Head of caudate nucleus (tissue), 42 donors: ENCODE results near the gene BFAR.
"Not testable (repeated sequence)": the region's sequence is repeated elsewhere in the genome, so short reads cannot be mapped to it uniquely, and the experiment has no call there.

Experiments
- DNase-seq, 42 donors: peaks; one replicate each; pipeline versions ENCODE4 v3.0.0 to v3.0.0-alpha.2; 2020 to 2021; ENCODE audit warnings: mixed read lengths in 7 of 42
- intact Hi-C: fragments of 100-400 bp; cut with DNase I; formaldehyde crosslinking; loops from one replicate; pipeline ENCODE4 v1.15.0; 2022

BFAR gene

GRCh38 chr16:14634389-14634725 lies 1.6 kb downstream of the BFAR start:
- no peak for DNase-seq
- intact Hi-C loops = no loop called here

- DNase-seq = no peak
- intact Hi-C loops = no loop called here
Measured at GRCh38 chr16:14635395-14636165, 2.8 kb downstream of the BFAR start.

GRCh38 chr16:14636179-14636950 lies 3.6 kb downstream of the BFAR start:
- not testable (repeated sequence) for DNase-seq

GRCh38 chr16:14636951-14637240 lies 4.1 kb downstream of the BFAR start:
- DNase-seq, intact Hi-C loops: not testable (repeated sequence)

More at GRCh38 chr16:14636179-14636950, 3.6 kb downstream of the BFAR start:
- intact Hi-C loops = not testable (repeated sequence)

GRCh38 chr16:14640538-14640937 lies 7.8 kb downstream of the BFAR start:
- intact Hi-C loops = no loop called here
- no peak for DNase-seq

GRCh38 chr16:14641206-14641605 lies 8.5 kb downstream of the BFAR start:
- intact Hi-C loops = no loop called here
- no peak for DNase-seq

GRCh38 chr16:14641926-14642325 lies 9.2 kb downstream of the BFAR start:
- DNase-seq = peak in 10 of 42 donors; percentile 4 to 52 (median 28)
- intact Hi-C loops = no loop called here

- no peak for DNase-seq
- intact Hi-C loops = no loop called here
Measured at GRCh38 chr16:14649816-14650215, 17.1 kb downstream of the BFAR start.

- no peak for DNase-seq
- intact Hi-C loops = no loop called here
Measured at GRCh38 chr16:14650629-14651028, 17.9 kb downstream of the BFAR start.

- peak in 32 of 42 donors; percentile 20 to 83 (median 48) for DNase-seq
- intact Hi-C loops = no loop called here
Measured at GRCh38 chr16:14652726-14653125, 20.0 kb downstream of the BFAR start.

GRCh38 chr16:14658063-14658462 lies 25.3 kb downstream of the BFAR start:
- peak in 31 of 42 donors; percentile 2 to 75 (median 36) for DNase-seq
- intact Hi-C loops = no loop called here

GRCh38 chr16:14667347-14668266 lies 34.9 kb downstream of the BFAR start:
- DNase-seq = peak in 7 of 42 donors; percentile 9 to 41 (median 11)
- intact Hi-C loops = no loop called here

- intact Hi-C loops = no loop called here
- DNase-seq = no peak
Measured at GRCh38 chr16:14668556-14669223, 35.9 kb downstream of the BFAR start.

GRCh38 chr16:14669776-14670175 lies 37.0 kb downstream of the BFAR start:
- peak in 4 of 42 donors; percentile 5 to 17 (median 7) for DNase-seq
- intact Hi-C loops = no loop called here

- DNase-seq = no peak
- intact Hi-C loops = no loop called here
Measured at GRCh38 chr16:14672403-14672971, 39.7 kb downstream of the BFAR start.

GRCh38 chr16:14676633-14677032 lies 43.9 kb downstream of the BFAR start:
- DNase-seq = no peak
- intact Hi-C loops = no loop called here

- DNase-seq = no peak
- intact Hi-C loops = no loop called here
Measured at GRCh38 chr16:14677627-14678026, 44.9 kb downstream of the BFAR start.

- intact Hi-C loops = no loop called here
- DNase-seq = no peak
Measured at GRCh38 chr16:14678748-14679497, 46.2 kb downstream of the BFAR start.
